Endothelial cell of umbilical vein (primary cell): Measurements from ENCODE around the gene CMTM8. TPM values are rescaled to one million over a fixed set of nuclear protein-coding genes. Genes with fewer than 3 reads are reported as not detected.
"Not testable (repeated sequence)": the region's sequence is repeated elsewhere in the genome, so short reads cannot be mapped to it uniquely, and the experiment has no call there.

Experiments
- BruUV-seq: library from RNA; stranded (reverse); fragments of 400-500 nt; replicated peaks from 2 replicates; lab custom pipeline; 2021; lab: Mats Ljungman, UMichigan
- CTCF ChIA-PET: fragments of 300-600, 350-600 bp; sonication (Branson Sonifier 250); formaldehyde crosslinking; loops from one replicate; lab custom pipeline; 2021; ENCODE audit warnings: antibody characterized with exemption, inconsistent platforms; lab: Charles Lee
- POLR2A ChIA-PET: fragments of 300-600, 350-600 bp; sonication (Branson Sonifier 250); formaldehyde crosslinking; loops from one replicate; lab custom pipeline; 2021; ENCODE audit warnings: antibody characterized with exemption, inconsistent platforms; lab: Charles Lee
- DNase-seq: peaks from one replicate; pipeline ENCODE4 v3.0.0-alpha.2; 2011; ENCODE audit warnings: low read depth, low spot score
- FAIRE-seq: peaks from 2 replicates; lab custom pipeline; 2011; peaks lifted over from hg19 to GRCh38; lab: Jason Lieb, UNC
- H2AFZ ChIP-seq: 2 replicates; pipeline ENCODE4 v1.6.0; 2012; ENCODE audit warnings: low read depth, low read length, control low read depth, inconsistent platforms
- H3K27ac ChIP-seq: 2 replicates; pipeline ENCODE4 v1.5.1; 2011; ENCODE audit warnings: low read depth, mild to moderate bottlenecking, control low read depth, low read length, moderate library complexity; ENCODE audit not compliant: insufficient read depth
- H3K27me3 ChIP-seq, 2 experiments: 2 replicates each; pipeline versions ENCODE4 v1.6.0 to v1.6.1; 2011; ENCODE audit warnings: low read length in 2 of 2, mixed read lengths in 1 of 2; ENCODE audit not compliant: control insufficient read depth in 2 of 2, insufficient read depth in 2 of 2
- H3K36me3 ChIP-seq, 2 experiments: 2 replicates in 1 of 2; 3 replicates in 1 of 2; pipeline ENCODE4 v1.5.1; 2011; ENCODE audit warnings: low read length in 2 of 2, mild to moderate bottlenecking in 1 of 2, moderate library complexity in 1 of 2; ENCODE audit not compliant: control insufficient read depth in 2 of 2, insufficient read depth in 2 of 2; ENCODE audit errors: extremely low read depth in 1 of 2
- H3K4me1 ChIP-seq: 3 replicates; pipeline ENCODE4 v1.5.1; 2011; ENCODE audit warnings: mild to moderate bottlenecking, low read length; ENCODE audit not compliant: control insufficient read depth, insufficient read depth; ENCODE audit errors: extremely low read depth
- H3K4me2 ChIP-seq: 2 replicates; pipeline ENCODE4 v1.6.1; 2011; ENCODE audit warnings: low read length, control low read depth, mixed read lengths; ENCODE audit not compliant: insufficient read depth
- H3K4me3 ChIP-seq, 3 experiments: fragments of 200-600 bp in 1 of 3; sonication (generic), shearing (Covaris generic) in 1 of 3; replicated peaks in 1 of 3; 2 replicates each; pipeline ENCODE4 v1.5.1; 2011 to 2016; ENCODE audit warnings: control low read depth in 3 of 3, low read length in 3 of 3, mild to moderate bottlenecking in 2 of 3, inconsistent platforms in 1 of 3, low read depth in 1 of 3, moderate library complexity in 1 of 3; ENCODE audit not compliant: insufficient read depth in 1 of 3
- H3K79me2 ChIP-seq: 2 replicates; pipeline ENCODE4 v1.6.0; 2012; ENCODE audit warnings: low read length, inconsistent platforms; ENCODE audit not compliant: control insufficient read depth, insufficient read depth
- H3K9ac ChIP-seq: replicated peaks from 2 replicates; pipeline ENCODE3; 2011; ENCODE audit warnings: low read length, control low read depth; ENCODE audit not compliant: insufficient read depth; ENCODE audit errors: extremely low read depth
- H3K9me1 ChIP-seq: replicated peaks from 3 replicates; pipeline ENCODE4 v1.6.0; 2011; ENCODE audit warnings: mild to moderate bottlenecking, low read length; ENCODE audit not compliant: control insufficient read depth, insufficient read depth; ENCODE audit errors: extremely low read depth
- H3K9me3 ChIP-seq: replicated peaks from 2 replicates; pipeline ENCODE4 v1.5.1; 2012; ENCODE audit warnings: low read length, inconsistent platforms; ENCODE audit not compliant: control insufficient read depth, insufficient read depth
- H4K20me1 ChIP-seq: replicated peaks from 2 replicates; pipeline ENCODE3; 2011; ENCODE audit warnings: mild to moderate bottlenecking, low read length; ENCODE audit not compliant: control insufficient read depth, insufficient read depth; ENCODE audit errors: extremely low read depth
- EZH2 ChIP-seq: IDR thresholded peaks from 2 replicates; pipeline ENCODE4 v1.6.1; 2012; ENCODE audit warnings: borderline replicate concordance, low read depth, mild to moderate bottlenecking, moderate library complexity, low read length, inconsistent platforms; ENCODE audit not compliant: severe bottlenecking
- FOS ChIP-seq: IDR thresholded peaks from 2 replicates; pipeline ENCODE4 v1.6.1; 2011; ENCODE audit warnings: mild to moderate bottlenecking, low read length, moderate library complexity, borderline replicate concordance; ENCODE audit not compliant: insufficient read depth
- GATA2 ChIP-seq: IDR thresholded peaks from 2 replicates; pipeline ENCODE4 v1.7.0; 2011; ENCODE audit warnings: low read depth, mild to moderate bottlenecking, moderate library complexity, mixed read lengths, low read length; ENCODE audit not compliant: insufficient read length, insufficient read depth
- JUN ChIP-seq: IDR thresholded peaks from 2 replicates; pipeline ENCODE4 v1.6.1; 2011; ENCODE audit warnings: borderline replicate concordance, low read depth; ENCODE audit not compliant: insufficient read length, insufficient read depth
- MYC ChIP-seq: IDR thresholded peaks from one replicate; pipeline ENCODE4 v1.6.1; 2011; ENCODE audit warnings: mild to moderate bottlenecking, low read depth, low read length
- POLR2A ChIP-seq: IDR thresholded peaks from 2 replicates; pipeline ENCODE4 v1.6.1; 2012; ENCODE audit warnings: low read depth, mild to moderate bottlenecking, control low read depth, low read length
- POLR2AphosphoS5 ChIP-seq: IDR thresholded peaks from 2 replicates; pipeline ENCODE4 v1.6.1; 2012; ENCODE audit warnings: low read depth, mild to moderate bottlenecking, control low read depth, low read length, moderate library complexity; ENCODE audit not compliant: insufficient read depth
- dilution Hi-C: fragments of 300-500 bp; cut with MboI; formaldehyde crosslinking; loops from one replicate; pipeline ENCODE4 v1.15.0; 2019; ENCODE audit warnings: low sequenced_read_pairs; ENCODE audit not compliant: extremely low pct_ligation_motif_present
- intact Hi-C: fragments of 100-400 bp; cut with micrococcal nuclease; formaldehyde crosslinking; loops from one replicate; pipeline ENCODE4 v1.10.0; 2022
- polyA plus RNA-seq, 4 experiments: library from polyadenylated mRNA; depleted of rRNA in 3 of 4; stranded (reverse) in 3 of 4; unstranded in 1 of 4; fragments of >200 nt; gene quantifications; 2 replicates each; pipeline versions ENCODE4 v1.2.1 to v1.2.3, GENCODE V29; 2011 to 2012; ENCODE audit warnings: missing spikeins in 1 of 4
- total RNA-seq: library from RNA; stranded (reverse); gene quantifications from 2 replicates; pipeline ENCODE4 v1.2.3, GENCODE V29; 2021
- TF ChIP-seq, protein P1 (sequence below), 2 donors: IDR thresholded peaks; 1 replicate in 1 of 2; 2 replicates in 1 of 2; pipeline ENCODE4 v1.5.1; 2011; ENCODE audit warnings: low read length in 2 of 2, mild to moderate bottlenecking in 2 of 2, moderate library complexity in 2 of 2, control low read depth in 1 of 2, inconsistent platforms in 1 of 2, low read depth in 1 of 2; ENCODE audit not compliant: insufficient read depth in 1 of 2; ENCODE audit errors: extremely low read depth in 1 of 2
- TF ChIP-seq, protein P2 (sequence below): IDR thresholded peaks from 2 replicates; pipeline ENCODE4 v1.6.1; 2011; ENCODE audit not compliant: insufficient read depth, insufficient read length

Gene CMTM8
- total and polyA plus RNA-seq, 2 donors (not counting 3 experiments of a cell fraction or from before 2014, with no cell fraction given) = 7.3 to 11.9 TPM

DNA sequence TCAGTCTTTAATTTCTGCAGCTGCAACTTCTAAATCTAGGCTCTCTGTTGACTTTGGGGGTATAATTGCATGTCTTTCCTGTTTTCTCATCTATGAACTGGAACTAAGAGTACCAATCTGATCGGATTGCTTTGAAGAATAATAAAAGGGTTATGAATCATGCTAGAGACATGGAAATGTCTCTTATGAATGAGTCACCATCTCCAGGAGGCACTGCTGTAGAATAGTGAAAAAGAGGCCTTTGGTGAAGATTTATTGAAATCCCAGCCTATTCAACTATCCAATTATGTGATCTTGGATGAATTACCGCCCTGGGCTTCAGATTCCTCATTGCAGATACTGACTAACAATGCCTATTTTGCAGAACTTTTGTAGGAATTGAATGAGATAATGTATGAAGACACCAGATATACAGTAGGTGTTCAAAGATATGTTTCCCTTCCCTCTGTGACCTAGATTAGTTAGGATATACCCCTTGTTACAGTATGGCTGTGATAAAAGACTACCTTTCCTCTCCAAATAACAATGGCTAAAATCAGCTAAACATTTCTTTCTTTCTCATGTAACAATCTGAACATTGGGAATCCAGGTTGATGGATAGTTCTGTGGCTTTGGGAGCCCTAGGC is 11.5 kb upstream of the CMTM8 start:
- FAIRE-seq (peak; percentile 83), DNase-seq (peak; percentile 70)
- dilution Hi-C loops (no loop called here), intact Hi-C loops (loop anchor here (1.0 kb wide), 1 partner anchor 12 kb away; no protein-coding TSS in a partner anchor)
- Histone ChIP-seq H3K36me3 (no peaks in the 10 kb centered on the region), H3K27me3 (no peaks in the 10 kb centered on the region), H3K9me3 (no peaks in the 10 kb centered on the region), H3K27ac (peak overlapping the region; percentile 27), H3K79me2 (no peaks in the 10 kb centered on the region), H3K4me3 (no peak overlapping the region), H2AFZ (peak overlapping the region; percentile 41), H3K9me1 (no peaks in the 10 kb centered on the region), H4K20me1 (no peaks in the 10 kb centered on the region), H3K4me2 (peak overlapping the region; percentile 61), H3K9ac (no peak overlapping the region), H3K4me1 (peaks cover 15% of the 10 kb centered on the region)
- TF ChIP-seq FOS = peak; percentile 99
- TF ChIP-seq POLR2A = peak; percentile 43
- TF ChIP-seq, protein P1, sequence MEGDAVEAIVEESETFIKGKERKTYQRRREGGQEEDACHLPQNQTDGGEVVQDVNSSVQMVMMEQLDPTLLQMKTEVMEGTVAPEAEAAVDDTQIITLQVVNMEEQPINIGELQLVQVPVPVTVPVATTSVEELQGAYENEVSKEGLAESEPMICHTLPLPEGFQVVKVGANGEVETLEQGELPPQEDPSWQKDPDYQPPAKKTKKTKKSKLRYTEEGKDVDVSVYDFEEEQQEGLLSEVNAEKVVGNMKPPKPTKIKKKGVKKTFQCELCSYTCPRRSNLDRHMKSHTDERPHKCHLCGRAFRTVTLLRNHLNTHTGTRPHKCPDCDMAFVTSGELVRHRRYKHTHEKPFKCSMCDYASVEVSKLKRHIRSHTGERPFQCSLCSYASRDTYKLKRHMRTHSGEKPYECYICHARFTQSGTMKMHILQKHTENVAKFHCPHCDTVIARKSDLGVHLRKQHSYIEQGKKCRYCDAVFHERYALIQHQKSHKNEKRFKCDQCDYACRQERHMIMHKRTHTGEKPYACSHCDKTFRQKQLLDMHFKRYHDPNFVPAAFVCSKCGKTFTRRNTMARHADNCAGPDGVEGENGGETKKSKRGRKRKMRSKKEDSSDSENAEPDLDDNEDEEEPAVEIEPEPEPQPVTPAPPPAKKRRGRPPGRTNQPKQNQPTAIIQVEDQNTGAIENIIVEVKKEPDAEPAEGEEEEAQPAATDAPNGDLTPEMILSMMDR (IDR thresholded peaks at IDR 0.05; ENCODE audit: extremely low read depth in 1 of 2, insufficient read depth in 1 of 2, low read depth in 1 of 2, low read length in 2 of 2) = no peak
- TF ChIP-seq MYC = no peak
- TF ChIP-seq POLR2AphosphoS5 = peak; percentile 72
- peak; percentile 82 for TF ChIP-seq GATA2
- TF ChIP-seq, protein P2, sequence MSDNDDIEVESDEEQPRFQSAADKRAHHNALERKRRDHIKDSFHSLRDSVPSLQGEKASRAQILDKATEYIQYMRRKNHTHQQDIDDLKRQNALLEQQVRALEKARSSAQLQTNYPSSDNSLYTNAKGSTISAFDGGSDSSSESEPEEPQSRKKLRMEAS = no peak
- no peak for TF ChIP-seq EZH2
- peak; percentile 87 for TF ChIP-seq JUN
- POLR2A ChIA-PET = interaction anchor here (0.7 kb wide), 1 partner anchor 506 kb away, joined by 7 read pairs; no protein-coding TSS in a partner anchor
- BruUV-seq = no TSS peak
- CTCF ChIA-PET = interaction anchor here (0.7 to 2.7 kb wide), 8 partner anchors 9 to 52 kb away, joined by 3 to 10 read pairs (median 4); partner anchors contain the start of gene CMTM8

DNA sequence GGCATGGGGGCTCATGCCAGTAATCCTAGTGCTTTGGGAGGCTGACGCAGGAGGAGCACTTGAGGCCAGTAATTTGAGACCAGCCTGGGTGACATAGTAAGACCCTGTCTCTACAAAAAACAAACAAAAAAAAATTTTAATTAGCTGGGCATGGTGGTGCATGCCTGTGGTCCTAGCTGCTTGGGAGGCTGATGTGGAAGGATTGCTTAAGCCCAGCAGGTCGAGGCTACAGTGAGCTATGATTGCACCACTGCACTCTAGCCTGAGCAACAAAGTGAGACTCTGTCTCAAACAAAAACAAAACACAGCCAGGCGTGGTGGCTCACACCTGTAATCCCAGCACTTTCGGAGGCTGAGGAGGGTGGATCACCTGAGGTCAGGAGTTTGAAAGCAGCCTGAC is 9.7 kb upstream of the CMTM8 start:
- DNase-seq, H2AFZ ChIP-seq, H3K36me3 ChIP-seq, BruUV-seq, H3K9me3 ChIP-seq, dilution Hi-C loops, H3K4me2 ChIP-seq, H3K9ac ChIP-seq, H3K79me2 ChIP-seq, FAIRE-seq, H4K20me1 ChIP-seq, H3K27me3 ChIP-seq, intact Hi-C loops, POLR2A ChIA-PET, H3K27ac ChIP-seq, H3K4me3 ChIP-seq, H3K9me1 ChIP-seq: not testable (repeated sequence)
- CTCF ChIA-PET = interaction anchor here (2.7 kb wide), 1 partner anchor 11 kb away, joined by 10 read pairs; no protein-coding TSS in a partner anchor
- peaks cover 15% of the 10 kb centered on the region for H3K4me1 ChIP-seq
